ENCODE measurements around the gene EPB41. TPM values are rescaled to one million over a fixed set of nuclear protein-coding genes. Genes with fewer than 3 reads are reported as not detected.

EPB41 gene
- total and polyA plus RNA-seq, 2 donors from 2014 or later, result 9.9 to 38.8 TPM

GRCh38 chr1:28981210-28981609 is 66.8 kb downstream of the EPB41 start:
- Histone ChIP-seq H3K4me3 (ENCODE audit: low read length in 3 of 3) (no peak overlapping the region), H3K36me3 (ENCODE audit: control insufficient read depth in 2 of 3, insufficient read depth in 3 of 3, low read length in 3 of 3) (no peaks in the 10 kb centered on the region), H3K27me3 (ENCODE audit: control insufficient read depth, insufficient read depth, low read length) (no peaks in the 10 kb centered on the region), H3K9me3 (ENCODE audit: control insufficient read depth in 2 of 3, insufficient read depth in 1 of 3, low read length in 3 of 3) (no peaks in the 10 kb centered on the region), H3K4me1 (ENCODE audit: control insufficient read depth in 2 of 3, insufficient read depth in 2 of 3, low read depth in 1 of 3, low read length in 3 of 3) (no peaks in the 10 kb centered on the region), H3K9ac (ENCODE audit: low read length in 3 of 3) (no peak overlapping the region), H3K27ac (ENCODE audit: low read depth in 2 of 2, low read length in 2 of 2) (no peak overlapping the region)
- FAIRE-seq (no peak), DNase-seq (no peak)
- intact Hi-C loops (cut with DNase I), result no loop called here
- TF ChIP-seq CTCF (IDR thresholded peaks at IDR 0.05; ENCODE audit: borderline replicate concordance, extremely low read depth, insufficient read depth), result no peak

- intact Hi-C loops (cut with DNase I), result no loop called here
- Histone ChIP-seq H3K4me1 (ENCODE audit: control insufficient read depth in 2 of 3, insufficient read depth in 2 of 3, low read depth in 1 of 3, low read length in 3 of 3) (no peaks in the 10 kb centered on the region), H3K27ac (ENCODE audit: low read depth in 2 of 2, low read length in 2 of 2) (no peak overlapping the region), H3K4me3 (ENCODE audit: low read length in 3 of 3) (no peak overlapping the region), H3K36me3 (ENCODE audit: control insufficient read depth in 2 of 3, insufficient read depth in 3 of 3, low read length in 3 of 3) (no peaks in the 10 kb centered on the region), H3K27me3 (ENCODE audit: control insufficient read depth, insufficient read depth, low read length) (no peaks in the 10 kb centered on the region), H3K9ac (ENCODE audit: low read length in 3 of 3) (no peak overlapping the region), H3K9me3 (ENCODE audit: control insufficient read depth in 2 of 3, insufficient read depth in 1 of 3, low read length in 3 of 3) (no peaks in the 10 kb centered on the region)
- TF ChIP-seq CTCF (IDR thresholded peaks at IDR 0.05; ENCODE audit: borderline replicate concordance, extremely low read depth, insufficient read depth), result no peak
- FAIRE-seq (no peak), DNase-seq (no peak)
Measured at GRCh38 chr1:28982198-28982597, 67.8 kb downstream of the EPB41 start.

GRCh38 chr1:28983091-28983490 is 68.7 kb downstream of the EPB41 start:
- FAIRE-seq, result no peak

More at GRCh38 chr1:28983091-28983490, 68.7 kb downstream of the EPB41 start:
- no peaks in the 10 kb centered on the region for H3K4me1 ChIP-seq (ENCODE audit: control insufficient read depth in 2 of 3, insufficient read depth in 2 of 3, low read depth in 1 of 3, low read length in 3 of 3)
- TF ChIP-seq CTCF (IDR thresholded peaks at IDR 0.05; ENCODE audit: borderline replicate concordance, extremely low read depth, insufficient read depth), result no peak
- intact Hi-C loops (cut with DNase I), result no loop called here
- no peak overlapping the region for H3K27ac ChIP-seq (ENCODE audit: low read depth in 2 of 2, low read length in 2 of 2)
- no peaks in the 10 kb centered on the region for H3K27me3 ChIP-seq (ENCODE audit: control insufficient read depth, insufficient read depth, low read length)
- no peaks in the 10 kb centered on the region for H3K36me3 ChIP-seq (ENCODE audit: control insufficient read depth in 2 of 3, insufficient read depth in 3 of 3, low read length in 3 of 3)
- H3K4me3 ChIP-seq (ENCODE audit: low read length in 3 of 3), result no peak overlapping the region
- no peaks in the 10 kb centered on the region for H3K9me3 ChIP-seq (ENCODE audit: control insufficient read depth in 2 of 3, insufficient read depth in 1 of 3, low read length in 3 of 3)
- DNase-seq, result no peak
- H3K9ac ChIP-seq (ENCODE audit: low read length in 3 of 3), result no peak overlapping the region
